BLaER1 (cell line): ENCODE data around the gene CSNK1A1.

Source experiments
- H3K27ac ChIP-seq: shearing (Covaris generic); formaldehyde crosslinking; 2 replicates; pipeline ENCODE4 v1.8.1; 2022
- H3K27me3 ChIP-seq: shearing (Covaris generic); formaldehyde crosslinking; 2 replicates; pipeline ENCODE4 v1.8.1; 2022
- H3K36me3 ChIP-seq: shearing (Covaris generic); formaldehyde crosslinking; 2 replicates; pipeline ENCODE4 v1.8.1; 2022
- H3K4me1 ChIP-seq: shearing (Covaris generic); formaldehyde crosslinking; 2 replicates; pipeline ENCODE4 v1.8.1; 2022
- H3K4me2 ChIP-seq: shearing (Covaris generic); formaldehyde crosslinking; 2 replicates; pipeline ENCODE4 v1.8.1; 2022
- H3K4me3 ChIP-seq: shearing (Covaris generic); formaldehyde crosslinking; 2 replicates; pipeline ENCODE4 v1.8.1; 2022
- H3K9ac ChIP-seq: shearing (Covaris generic); formaldehyde crosslinking; 2 replicates; pipeline ENCODE4 v1.8.1; 2022
- H3K9me3 ChIP-seq: shearing (Covaris generic); formaldehyde crosslinking; 2 replicates; pipeline ENCODE4 v1.8.1; 2022
- H4K20me1 ChIP-seq: shearing (Covaris generic); formaldehyde crosslinking; 2 replicates; pipeline ENCODE4 v1.8.1; 2022
- Cebpa-rat ChIP-seq: shearing (Covaris generic); IDR thresholded peaks from 2 replicates; pipeline ENCODE4 v1.8.1; 2022

CSNK1A1 gene

DNA sequence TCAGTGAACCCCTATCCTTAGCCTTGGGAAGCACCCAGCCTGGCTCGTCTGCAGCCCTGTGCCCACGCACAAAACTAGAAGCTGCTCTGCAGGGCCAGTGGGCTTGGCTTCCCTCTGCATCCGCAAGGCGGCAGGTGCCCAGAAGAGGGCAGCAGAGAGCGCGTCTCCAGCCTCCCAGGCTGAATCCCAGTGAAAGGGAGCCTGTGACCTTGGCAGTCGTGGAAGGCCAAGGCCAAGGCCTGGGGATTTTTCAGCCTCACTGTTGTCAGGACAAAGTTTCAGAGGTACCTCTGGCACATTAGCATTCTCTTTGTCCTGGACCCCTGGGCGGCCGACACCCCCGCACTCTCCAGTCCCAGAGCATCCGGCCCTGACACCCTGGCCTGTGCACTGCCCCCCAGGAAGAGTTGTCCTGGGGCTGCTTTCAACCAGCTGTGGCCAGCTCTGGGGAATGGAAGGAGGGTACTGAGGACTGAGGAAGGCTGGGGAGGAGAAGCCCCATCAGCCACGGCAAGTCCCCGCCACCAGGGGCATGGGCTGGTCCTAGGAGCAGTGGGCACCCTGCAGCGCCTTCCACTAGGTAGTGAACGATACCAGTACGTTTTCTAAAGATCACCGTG, 108.6 kb downstream of the CSNK1A1 start:
- Histone ChIP-seq H3K4me3 (no peak overlapping the region), H3K27me3 (no peaks in the 10 kb centered on the region), H3K27ac (no peak overlapping the region), H3K36me3 (no peaks in the 10 kb centered on the region), H4K20me1 (no peaks in the 10 kb centered on the region), H3K9me3 (peaks cover 9% of the 10 kb centered on the region), H3K9ac (no peak overlapping the region), H3K4me1 (peaks cover 12% of the 10 kb centered on the region), H3K4me2 (no peak overlapping the region)
- no peak for TF ChIP-seq Cebpa-rat
